ENCODE measurements around the gene SFRP4.

Gene SFRP4

GRCh38 chr7:37921876-37922275 lies 5.3 kb upstream of the SFRP4 start:
- peak overlapping the region; percentile 96 for H3K4me2 ChIP-seq (ENCODE audit: low read depth, low read length, poor library complexity, severe bottlenecking)
- peak overlapping the region; percentile 88 for H3K9ac ChIP-seq (ENCODE audit: low read depth, low read length, poor library complexity, severe bottlenecking)
- H2AFZ ChIP-seq (ENCODE audit: low read length), result no peak overlapping the region
- TF ChIP-seq CTCF (conservative IDR thresholded peaks at IDR 0.05; ENCODE audit: low read length), result no peak
- no peak for TF ChIP-seq EZH2phosphoT487 (IDR thresholded peaks at IDR 0.05; ENCODE audit: borderline replicate concordance)
- peaks cover 46% of the 10 kb centered on the region for H3K4me1 ChIP-seq (ENCODE audit: insufficient read depth, low read length, poor library complexity, severe bottlenecking)
- H3K36me3 ChIP-seq (ENCODE audit: insufficient read depth, low read length), result no peaks in the 10 kb centered on the region
- peaks cover 59% of the 10 kb centered on the region for H3K79me2 ChIP-seq (ENCODE audit: insufficient read depth, low read length)
- 0 out of 2 replicates have a peak, but pooled peaks cover 5% of the 10 kb centered on the region for H3K9me3 ChIP-seq (ENCODE audit: insufficient read depth, low read depth, low read length)
- H3K9me2 ChIP-seq (replicated peaks; ENCODE audit: low read depth, low read length), result no peaks in the 10 kb centered on the region
- no peaks in the 10 kb centered on the region for H3K27me3 ChIP-seq (ENCODE audit: insufficient read depth, low read length, poor library complexity, severe bottlenecking)
- no peaks in the 10 kb centered on the region for H3F3A ChIP-seq (ENCODE audit: low read depth)
- peak overlapping the region; percentile 95 for H3K4me3 ChIP-seq (ENCODE audit: low read length, poor library complexity, severe bottlenecking)
- H4K20me1 ChIP-seq (ENCODE audit: insufficient read depth, low read length, poor library complexity, severe bottlenecking), result peaks cover 18% of the 10 kb centered on the region

GRCh38 chr7:37920849-37921805 lies 4.5 kb upstream of the SFRP4 start:
- Histone ChIP-seq H3K9me3 (ENCODE audit: insufficient read depth, low read depth, low read length) (0 out of 2 replicates have a peak, but pooled peaks cover 5% of the 10 kb centered on the region), H3K4me1 (ENCODE audit: insufficient read depth, low read length, poor library complexity, severe bottlenecking) (peaks cover 42% of the 10 kb centered on the region), H3K9me2 (replicated peaks; ENCODE audit: low read depth, low read length) (no peaks in the 10 kb centered on the region), H2AFZ (ENCODE audit: low read length) (peak overlapping the region; percentile 92), H3K36me3 (ENCODE audit: insufficient read depth, low read length) (no peaks in the 10 kb centered on the region), H3K9ac (ENCODE audit: low read depth, low read length, poor library complexity, severe bottlenecking) (peak overlapping the region; percentile 88), H3F3A (ENCODE audit: low read depth) (no peaks in the 10 kb centered on the region), H3K79me2 (ENCODE audit: insufficient read depth, low read length) (peaks cover 52% of the 10 kb centered on the region), H3K27me3 (ENCODE audit: insufficient read depth, low read length, poor library complexity, severe bottlenecking) (no peaks in the 10 kb centered on the region), H4K20me1 (ENCODE audit: insufficient read depth, low read length, poor library complexity, severe bottlenecking) (peaks cover 13% of the 10 kb centered on the region), H3K4me3 (ENCODE audit: low read length, poor library complexity, severe bottlenecking) (peak overlapping the region; percentile 95), H3K4me2 (ENCODE audit: low read depth, low read length, poor library complexity, severe bottlenecking) (peak overlapping the region; percentile 96)
- TF ChIP-seq CTCF (conservative IDR thresholded peaks at IDR 0.05; ENCODE audit: low read length), result peak; percentile 50
- no peak for TF ChIP-seq EZH2phosphoT487 (IDR thresholded peaks at IDR 0.05; ENCODE audit: borderline replicate concordance)

- no peaks in the 10 kb centered on the region for H3K27me3 ChIP-seq (ENCODE audit: insufficient read depth, low read length, poor library complexity, severe bottlenecking)
- H4K20me1 ChIP-seq (ENCODE audit: insufficient read depth, low read length, poor library complexity, severe bottlenecking), result peaks cover 13% of the 10 kb centered on the region
- H3K79me2 ChIP-seq (ENCODE audit: insufficient read depth, low read length), result peaks cover 44% of the 10 kb centered on the region
- H3K9me2 ChIP-seq (replicated peaks; ENCODE audit: low read depth, low read length), result no peaks in the 10 kb centered on the region
- peak within 1 kb of the TSS; percentile 95 for H3K4me3 ChIP-seq (ENCODE audit: low read length, poor library complexity, severe bottlenecking)
- TF ChIP-seq CTCF (conservative IDR thresholded peaks at IDR 0.05; ENCODE audit: low read length), result peak; percentile 55
- TF ChIP-seq EZH2phosphoT487 (IDR thresholded peaks at IDR 0.05; ENCODE audit: borderline replicate concordance), result no peak
- peak within 1 kb of the TSS; percentile 92 for H2AFZ ChIP-seq (ENCODE audit: low read length)
- H3F3A ChIP-seq (ENCODE audit: low read depth), result no peaks in the 10 kb centered on the region
- H3K36me3 ChIP-seq (ENCODE audit: insufficient read depth, low read length), result no peaks in the 10 kb centered on the region
- H3K4me1 ChIP-seq (ENCODE audit: insufficient read depth, low read length, poor library complexity, severe bottlenecking), result peaks cover 42% of the 10 kb centered on the region
- peak within 1 kb of the TSS; percentile 88 for H3K9ac ChIP-seq (ENCODE audit: low read depth, low read length, poor library complexity, severe bottlenecking)
- 0 out of 2 replicates have a peak, but pooled peaks cover 2% of the 10 kb centered on the region for H3K9me3 ChIP-seq (ENCODE audit: insufficient read depth, low read depth, low read length)
- H3K4me2 ChIP-seq (ENCODE audit: low read depth, low read length, poor library complexity, severe bottlenecking), result peak within 1 kb of the TSS; percentile 96
Observed at GRCh38 chr7:37920305-37920848, 3.8 kb upstream of the SFRP4 start, which contains the start of gene EPDR1. Gene EPDR1 (plus strand): TSS chr7:37920640. CDS start chr7:37920940, 300 bp downstream.

All from Loucy (cell line).